ENCODE measurements around the gene CLEC4C. TPM values are rescaled to one million over a fixed set of nuclear protein-coding genes. Genes with fewer than 3 reads are reported as not detected.
"Not testable (repeated sequence)": the region's sequence is repeated elsewhere in the genome, so short reads cannot be mapped to it uniquely, and the experiment has no call there.

CLEC4C gene
- total RNA-seq, 2 donors from 2014 or later, result not detected

DNA sequence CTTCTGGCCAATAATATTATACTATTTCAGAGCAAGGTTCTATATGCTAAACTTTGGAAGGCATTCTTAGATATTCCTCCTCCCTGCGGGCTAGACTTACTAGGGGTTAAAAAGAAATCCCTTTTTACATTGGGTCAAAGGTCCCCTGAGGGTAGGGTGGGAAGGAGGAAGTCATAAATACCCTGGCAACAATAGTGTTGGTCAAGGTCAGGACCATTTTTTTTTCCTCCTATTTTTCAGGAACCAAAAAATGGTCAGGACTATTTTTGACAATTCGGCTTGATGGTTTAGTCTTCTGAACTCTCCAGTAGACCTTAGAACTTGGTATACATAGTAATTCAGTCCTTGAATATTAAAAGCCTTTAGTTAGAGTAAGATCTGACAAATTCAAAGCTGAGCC, 37.5 kb upstream of the CLEC4C start:
- H3K4me1 ChIP-seq, result no peaks in the 10 kb centered on the region
- no peak overlapping the region for H3K9ac ChIP-seq (ENCODE audit: low read depth in 2 of 2, low read length in 2 of 2)
- no peak overlapping the region for H3K4me3 ChIP-seq
- intact Hi-C loops (cut with DNase I), result no loop called here
- H3K27me3 ChIP-seq, result no peaks in the 10 kb centered on the region
- TF ChIP-seq CTCF (IDR thresholded peaks at IDR 0.05), result no peak
- no peak overlapping the region for H3K27ac ChIP-seq
- no peaks in the 10 kb centered on the region for H3K36me3 ChIP-seq
- DNase-seq, result no peak
- no peaks in the 10 kb centered on the region for H3K9me3 ChIP-seq

DNA sequence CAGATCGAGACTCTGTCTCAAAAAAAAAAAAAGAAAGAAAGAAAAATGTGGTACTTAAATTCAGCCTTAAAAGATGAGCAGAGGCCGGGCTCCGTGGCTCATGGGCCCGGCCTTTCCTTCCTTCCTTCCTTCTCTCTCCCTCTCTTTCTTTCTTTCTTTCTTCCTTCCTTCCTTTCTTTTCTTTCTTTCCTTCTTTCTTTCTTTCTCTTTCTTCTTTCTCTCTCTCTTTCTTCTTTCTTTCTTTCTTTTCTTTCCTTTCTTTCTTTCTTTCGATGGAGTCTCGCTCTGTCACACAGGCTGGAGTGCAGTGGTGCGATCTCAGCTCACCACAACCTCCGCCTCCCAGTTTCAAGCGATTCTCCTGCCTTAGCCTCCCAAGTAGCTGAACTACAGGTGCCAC, 36.3 kb upstream of the CLEC4C start:
- H3K4me1 ChIP-seq; intact Hi-C loops (cut with DNase I); H3K9ac ChIP-seq (ENCODE audit: low read depth in 2 of 2, low read length in 2 of 2): not testable (repeated sequence)

GRCh38 chr12:7782055-7782454, 34.9 kb upstream of the CLEC4C start:
- intact Hi-C loops (cut with DNase I), result no loop called here
- H3K4me3 ChIP-seq, result no peak overlapping the region
- no peaks in the 10 kb centered on the region for H3K9me3 ChIP-seq
- DNase-seq, result no peak
- H3K27ac ChIP-seq, result no peak overlapping the region
- no peaks in the 10 kb centered on the region for H3K27me3 ChIP-seq
- no peak overlapping the region for H3K9ac ChIP-seq (ENCODE audit: low read depth in 2 of 2, low read length in 2 of 2)
- TF ChIP-seq CTCF (IDR thresholded peaks at IDR 0.05), result no peak
- H3K36me3 ChIP-seq, result no peaks in the 10 kb centered on the region
- no peaks in the 10 kb centered on the region for H3K4me1 ChIP-seq

More for the DNA sequence above, 36.3 kb upstream of the CLEC4C start:
- not testable (repeated sequence) for H3K36me3 ChIP-seq, H3K27ac ChIP-seq, H3K27me3 ChIP-seq, H3K4me3 ChIP-seq, H3K9me3 ChIP-seq, DNase-seq

DNA sequence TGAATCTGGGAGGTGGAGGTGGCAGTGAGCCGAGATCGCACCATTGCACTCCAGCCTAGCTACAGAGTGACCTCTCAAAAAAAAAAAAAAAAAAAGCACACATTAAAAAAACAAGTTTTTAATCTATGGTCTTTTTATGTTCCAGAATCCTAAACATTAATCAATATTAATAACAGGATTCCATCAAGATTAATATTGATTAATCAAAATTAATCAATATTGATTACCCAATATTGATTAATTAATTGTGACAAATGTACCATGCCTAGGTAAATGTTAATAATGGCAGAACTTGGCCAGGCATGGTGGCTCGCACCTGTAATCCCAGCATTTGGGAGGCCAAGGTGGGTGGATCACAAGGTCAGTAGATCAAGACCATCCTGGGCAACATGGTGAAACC, 34.1 kb upstream of the CLEC4C start:
- no peaks in the 10 kb centered on the region for H3K36me3 ChIP-seq
- H3K27me3 ChIP-seq, result no peaks in the 10 kb centered on the region
- H3K27ac ChIP-seq, result no peak overlapping the region
- H3K9ac ChIP-seq (ENCODE audit: low read depth in 2 of 2, low read length in 2 of 2), result no peak overlapping the region
- no peak overlapping the region for H3K4me3 ChIP-seq
- no peak for DNase-seq
- intact Hi-C loops (cut with DNase I), result no loop called here
- H3K4me1 ChIP-seq, result no peaks in the 10 kb centered on the region
- no peaks in the 10 kb centered on the region for H3K9me3 ChIP-seq
- no peak for TF ChIP-seq CTCF (IDR thresholded peaks at IDR 0.05)

DNA sequence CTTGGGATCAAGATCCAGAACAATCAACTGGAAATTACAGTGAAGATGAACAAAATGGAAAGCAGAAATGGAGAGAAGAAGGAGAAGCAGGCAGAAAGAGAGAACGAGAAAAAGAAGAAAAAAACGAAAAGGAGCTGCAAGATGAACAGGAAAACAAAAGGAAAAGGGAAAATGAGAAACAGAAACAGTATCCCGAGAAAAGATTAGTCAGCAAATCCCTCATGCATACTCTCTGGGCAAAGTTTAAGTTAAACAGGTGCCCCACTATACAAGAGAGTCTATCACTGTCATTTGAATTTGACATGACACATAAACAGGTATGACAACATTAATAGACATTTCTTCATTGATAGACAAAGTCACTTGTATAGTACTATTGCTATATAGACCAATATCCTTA, 22.8 kb upstream of the CLEC4C start:
- Histone ChIP-seq H3K4me3 (no peak overlapping the region), H3K9me3 (no peaks in the 10 kb centered on the region), H3K27ac (no peak overlapping the region), H3K36me3 (no peaks in the 10 kb centered on the region), H3K9ac (ENCODE audit: low read depth in 2 of 2, low read length in 2 of 2) (no peak overlapping the region), H3K4me1 (no peaks in the 10 kb centered on the region), H3K27me3 (no peaks in the 10 kb centered on the region)
- no peak for DNase-seq
- intact Hi-C loops (cut with DNase I), result no loop called here
- TF ChIP-seq CTCF (IDR thresholded peaks at IDR 0.05), result no peak

GRCh38 chr12:7758766-7759140, 11.6 kb upstream of the CLEC4C start:
- Histone ChIP-seq H3K36me3 (no peaks in the 10 kb centered on the region), H3K9ac (ENCODE audit: low read depth in 2 of 2, low read length in 2 of 2) (no peak overlapping the region), H3K9me3 (no peaks in the 10 kb centered on the region), H3K4me1 (no peaks in the 10 kb centered on the region), H3K4me3 (no peak overlapping the region), H3K27ac (no peak overlapping the region), H3K27me3 (no peaks in the 10 kb centered on the region)
- intact Hi-C loops (cut with DNase I), result no loop called here
- no peak for TF ChIP-seq CTCF (IDR thresholded peaks at IDR 0.05)
- no peak for DNase-seq

Data from colonic mucosa (tissue), 4 donors.